ENCODE results near the gene CYP4F3. TPM values are rescaled to one million over a fixed set of nuclear protein-coding genes. Genes with fewer than 3 reads are reported as not detected.

Gene CYP4F3
- total RNA-seq, 2 experiments from 2014 or later = not detected

- Mint-ChIP-seq H3K36me3 (ENCODE audit: low read depth) (no peaks in the 10 kb centered on the region), H3K4me3 (no peak overlapping the region), H3K27me3 (peaks cover 24% of the 10 kb centered on the region), H3K4me1 (ENCODE audit: low read depth) (no peaks in the 10 kb centered on the region), H3K9me3 (no peaks in the 10 kb centered on the region), H3K27ac (no peak overlapping the region)
- Histone ChIP-seq H3K36me3 (ENCODE audit: insufficient read depth, low read length) (no peaks in the 10 kb centered on the region), H3K27ac (ENCODE audit: low read depth in 1 of 2, low read length in 2 of 2) (no peak overlapping the region), H3K9me3 (ENCODE audit: control insufficient read depth in 1 of 2, insufficient read depth in 1 of 2, low read length in 2 of 2) (peaks cover 0 to 3% of the 10 kb centered on the region in 2 experiments), H3K4me1 (ENCODE audit: insufficient read depth, low read length) (peaks cover 10% of the 10 kb centered on the region), H3K4me3 (ENCODE audit: low read length) (no peak overlapping the region), H3K27me3 (ENCODE audit: control insufficient read depth in 1 of 2, insufficient read depth in 2 of 2, low read length in 2 of 2) (peaks cover 3 to 4% of the 10 kb centered on the region in 2 experiments)
- TF ChIP-seq CTCF (IDR thresholded peaks at IDR 0.05) = peak; percentile 42
- ATAC-seq (ENCODE audit: poor library complexity) (peak; percentile 52), DNase-seq (peak in 12 of 14 experiments; percentile 8 to 60 (median 20))
- ChIA-PET POLR2A (no interaction called here), CTCF (no interaction called here)
- intact Hi-C loops (cut with DNase I, micrococcal nuclease) = no loop called here
Observed at GRCh38 chr19:15631817-15632216, 8.9 kb upstream of the CYP4F3 start.

- ATAC-seq (ENCODE audit: poor library complexity) (no peak), DNase-seq (peak in 1 of 14 experiments; percentile 14)
- ChIA-PET POLR2A (no interaction called here), CTCF (no interaction called here)
- Histone ChIP-seq H3K27ac (ENCODE audit: low read depth in 1 of 2, low read length in 2 of 2) (no peak overlapping the region), H3K27me3 (ENCODE audit: control insufficient read depth in 1 of 2, insufficient read depth in 2 of 2, low read length in 2 of 2) (peaks cover 0 to 4% of the 10 kb centered on the region in 2 experiments), H3K9me3 (ENCODE audit: control insufficient read depth in 1 of 2, insufficient read depth in 1 of 2, low read length in 2 of 2) (peaks cover 0 to under 1% of the 10 kb centered on the region in 2 experiments), H3K36me3 (ENCODE audit: insufficient read depth, low read length) (no peaks in the 10 kb centered on the region), H3K4me3 (ENCODE audit: low read length) (no peak overlapping the region), H3K4me1 (ENCODE audit: insufficient read depth, low read length) (peaks cover 10% of the 10 kb centered on the region)
- Mint-ChIP-seq H3K27ac (no peak overlapping the region), H3K36me3 (ENCODE audit: low read depth) (no peaks in the 10 kb centered on the region), H3K4me3 (no peak overlapping the region), H3K4me1 (ENCODE audit: low read depth) (no peaks in the 10 kb centered on the region), H3K27me3 (peaks cover 28% of the 10 kb centered on the region), H3K9me3 (no peaks in the 10 kb centered on the region)
- intact Hi-C loops (cut with DNase I, micrococcal nuclease) = no loop called here
- TF ChIP-seq CTCF (IDR thresholded peaks at IDR 0.05) = no peak
Observed at GRCh38 chr19:15633082-15633835, 7.4 kb upstream of the CYP4F3 start.

GRCh38 chr19:15634105-15634504 lies 6.6 kb upstream of the CYP4F3 start:
- ATAC-seq (ENCODE audit: poor library complexity) (no peak), DNase-seq (no peak)
- H3K9me3 ChIP-seq (ENCODE audit: control insufficient read depth in 1 of 2, insufficient read depth in 1 of 2, low read length in 2 of 2) = no peaks in the 10 kb centered on the region
- no peak overlapping the region for H3K27ac ChIP-seq (ENCODE audit: low read depth in 1 of 2, low read length in 2 of 2)
- peaks cover 28% of the 10 kb centered on the region for H3K27me3 Mint-ChIP-seq
- H3K4me1 ChIP-seq (ENCODE audit: insufficient read depth, low read length) = peaks cover 8% of the 10 kb centered on the region
- H3K36me3 Mint-ChIP-seq (ENCODE audit: low read depth) = no peaks in the 10 kb centered on the region
- intact Hi-C loops (cut with DNase I, micrococcal nuclease) = no loop called here
- H3K4me3 Mint-ChIP-seq = no peak overlapping the region
- H3K27me3 ChIP-seq (ENCODE audit: control insufficient read depth in 1 of 2, insufficient read depth in 2 of 2, low read length in 2 of 2) = peaks cover 0 to 4% of the 10 kb centered on the region in 2 experiments
- TF ChIP-seq CTCF (IDR thresholded peaks at IDR 0.05) = no peak
- no peak overlapping the region for H3K27ac Mint-ChIP-seq
- H3K4me1 Mint-ChIP-seq (ENCODE audit: low read depth) = no peaks in the 10 kb centered on the region
- no peaks in the 10 kb centered on the region for H3K9me3 Mint-ChIP-seq
- ChIA-PET CTCF (no interaction called here), POLR2A (no interaction called here)
- H3K36me3 ChIP-seq (ENCODE audit: insufficient read depth, low read length) = no peaks in the 10 kb centered on the region
- H3K4me3 ChIP-seq (ENCODE audit: low read length) = no peak overlapping the region
